GM19238 (cell line): ENCODE results near the gene ARFGEF2.
"Not testable (repeated sequence)": the region's sequence is repeated elsewhere in the genome, so short reads cannot be mapped to it uniquely, and the experiment has no call there.

Experiments used
- DNase-seq: peaks from one replicate; pipeline ENCODE4 v3.0.0; 2011; ENCODE audit warnings: low spot score; ENCODE audit not compliant: insufficient read length

ARFGEF2 gene

GRCh38 chr20:48990467-48990866 lies 69.0 kb downstream of the ARFGEF2 start:
- no peak for DNase-seq

- DNase-seq = no peak
Measured at GRCh38 chr20:48995589-48995988, 74.1 kb downstream of the ARFGEF2 start.

GRCh38 chr20:48999890-49000870 lies 78.7 kb downstream of the ARFGEF2 start:
- no peak for DNase-seq

- DNase-seq = no peak
Measured at GRCh38 chr20:49001741-49002140, 80.2 kb downstream of the ARFGEF2 start.

- DNase-seq = no peak
Measured at GRCh38 chr20:49006446-49006980, 85.0 kb downstream of the ARFGEF2 start.

GRCh38 chr20:49009899-49010631 lies 88.6 kb downstream of the ARFGEF2 start:
- no peak for DNase-seq

- no peak for DNase-seq
Measured at GRCh38 chr20:49024220-49024619, 102.7 kb downstream of the ARFGEF2 start.

- not testable (repeated sequence) for DNase-seq
Measured at GRCh38 chr20:49028177-49028576, 106.7 kb downstream of the ARFGEF2 start.

- no peak for DNase-seq
Measured at GRCh38 chr20:49028684-49029083, 107.2 kb downstream of the ARFGEF2 start.

- DNase-seq = no peak
Measured at GRCh38 chr20:49029203-49029602, 107.7 kb downstream of the ARFGEF2 start.

GRCh38 chr20:49030954-49031619 lies 109.6 kb downstream of the ARFGEF2 start:
- no peak for DNase-seq

- no peak for DNase-seq
Measured at GRCh38 chr20:49032455-49032854, 110.9 kb downstream of the ARFGEF2 start.

GRCh38 chr20:49034070-49034732 lies 112.7 kb downstream of the ARFGEF2 start:
- no peak for DNase-seq

GRCh38 chr20:49037962-49038387 lies 116.5 kb downstream of the ARFGEF2 start:
- no peak for DNase-seq

GRCh38 chr20:49039854-49040253 lies 118.3 kb downstream of the ARFGEF2 start:
- DNase-seq = no peak

- DNase-seq = no peak
Measured at GRCh38 chr20:49043000-49043399, 121.5 kb downstream of the ARFGEF2 start.

GRCh38 chr20:49045440-49046086 lies 124.1 kb downstream of the ARFGEF2 start:
- no peak for DNase-seq

GRCh38 chr20:49046087-49046900 lies 124.8 kb downstream of the ARFGEF2 start, which contains the start of gene CSE1L:
Gene CSE1L, plus strand, starts transcription at chr20:49046312. Its CDS starts 12,152 bp downstream, at chr20:49058464.
- DNase-seq = peak; percentile 78

- DNase-seq = no peak
Measured at GRCh38 chr20:49052334-49052733, 130.8 kb downstream of the ARFGEF2 start.
